NB4 (cell line): ENCODE measurements around the gene SKAP1.
"Not testable (repeated sequence)": the region's sequence is repeated elsewhere in the genome, so short reads cannot be mapped to it uniquely, and the experiment has no call there.

ENCODE experiments used
- CTCF ChIP-seq: IDR thresholded peaks from one replicate; pipeline ENCODE4 v1.5.1; 2012; ENCODE audit warnings: low read depth, low read length
- MYC ChIP-seq: IDR thresholded peaks from 2 replicates; pipeline ENCODE4 v1.6.1; 2011; ENCODE audit warnings: low read depth, low read length
- POLR2A ChIP-seq: IDR thresholded peaks from 2 replicates; pipeline ENCODE4 v1.6.1; 2011; ENCODE audit warnings: mild to moderate bottlenecking; ENCODE audit not compliant: insufficient read length; ENCODE audit errors: extremely low read depth

- not testable (repeated sequence) for TF ChIP-seq CTCF, POLR2A, MYC
Measured at GRCh38 chr17:48449335-48449734, 19.3 kb upstream of the SKAP1 start.
